ENCODE data around the gene THBS2.
"Not testable (repeated sequence)": the region's sequence is repeated elsewhere in the genome, so short reads cannot be mapped to it uniquely, and the experiment has no call there.

THBS2 gene

GRCh38 chr6:169277619-169278018, 24.0 kb upstream of the THBS2 start:
- TF ChIP-seq PKNOX1 (IDR thresholded peaks at IDR 0.05) (no peak), FOXM1 (IDR thresholded peaks at IDR 0.05; ENCODE audit: borderline replicate concordance) (no peak), SP1 (IDR thresholded peaks at IDR 0.05) (no peak), SUZ12 (IDR thresholded peaks at IDR 0.05) (no peak), ARNT (IDR thresholded peaks at IDR 0.05) (no peak), BHLHE40 (IDR thresholded peaks at IDR 0.05; ENCODE audit: borderline replicate concordance) (no peak), FOXK2 (IDR thresholded peaks at IDR 0.05) (no peak), LEF1 (IDR thresholded peaks at IDR 0.05; ENCODE audit: borderline replicate concordance) (no peak), HDGF (IDR thresholded peaks at IDR 0.05; ENCODE audit: borderline replicate concordance) (no peak), NFRKB (IDR thresholded peaks at IDR 0.05) (no peak), L3MBTL2 (conservative IDR thresholded peaks at IDR 0.05) (no peak), ZNF384 (IDR thresholded peaks at IDR 0.05) (no peak), TARDBP (IDR thresholded peaks at IDR 0.05) (no peak), ELF4 (IDR thresholded peaks at IDR 0.05) (no peak)
- CTCF ChIA-PET = no interaction called here
- POLR2A ChIA-PET = no interaction called here
- DNase-seq (ENCODE audit: extremely low spot score) = no peak

DNA sequence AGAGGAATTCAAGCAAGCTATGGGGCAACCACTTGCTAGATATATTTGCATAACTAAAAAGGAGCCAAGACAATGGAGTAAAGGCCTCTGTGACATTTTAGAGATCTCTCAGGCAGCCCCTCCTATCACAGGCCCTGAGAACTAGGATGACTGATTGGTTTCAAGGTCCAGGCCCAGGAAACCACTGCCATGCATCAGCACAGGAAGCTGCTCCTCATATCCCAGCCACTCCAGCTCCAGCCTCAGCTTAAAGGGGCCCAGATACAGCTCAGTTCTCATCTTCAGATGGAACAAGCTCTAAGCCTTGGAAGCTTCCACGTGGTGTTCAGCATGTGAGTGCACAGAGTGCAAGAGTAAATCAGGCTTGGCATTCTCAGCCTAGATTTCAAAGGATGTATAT, 21.1 kb upstream of the THBS2 start:
- POLR2A ChIA-PET = no interaction called here
- no peak for TF ChIP-seq BHLHE40 (IDR thresholded peaks at IDR 0.05; ENCODE audit: borderline replicate concordance)
- TF ChIP-seq ELF4 (IDR thresholded peaks at IDR 0.05) = no peak
- TF ChIP-seq PKNOX1 (IDR thresholded peaks at IDR 0.05) = no peak
- no peak for TF ChIP-seq FOXA1 (IDR thresholded peaks at IDR 0.05)
- no peak for TF ChIP-seq HDGF (IDR thresholded peaks at IDR 0.05; ENCODE audit: borderline replicate concordance)
- TF ChIP-seq FOXK2 (IDR thresholded peaks at IDR 0.05) = no peak
- TF ChIP-seq ARNT (IDR thresholded peaks at IDR 0.05) = no peak
- TF ChIP-seq ZNF384 (IDR thresholded peaks at IDR 0.05) = no peak
- no peak for TF ChIP-seq CTBP1 (IDR thresholded peaks at IDR 0.05; ENCODE audit: borderline replicate concordance)
- no peak for TF ChIP-seq TARDBP (IDR thresholded peaks at IDR 0.05)
- no peak for TF ChIP-seq L3MBTL2 (conservative IDR thresholded peaks at IDR 0.05)
- no peak for TF ChIP-seq FOXM1 (IDR thresholded peaks at IDR 0.05; ENCODE audit: borderline replicate concordance)
- TF ChIP-seq SP1 (IDR thresholded peaks at IDR 0.05) = no peak
- no peak for TF ChIP-seq NFRKB (IDR thresholded peaks at IDR 0.05)
- TF ChIP-seq SUZ12 (IDR thresholded peaks at IDR 0.05) = no peak
- TF ChIP-seq LEF1 (IDR thresholded peaks at IDR 0.05; ENCODE audit: borderline replicate concordance) = no peak
- DNase-seq (ENCODE audit: extremely low spot score) = no peak
- CTCF ChIA-PET = no interaction called here

DNA sequence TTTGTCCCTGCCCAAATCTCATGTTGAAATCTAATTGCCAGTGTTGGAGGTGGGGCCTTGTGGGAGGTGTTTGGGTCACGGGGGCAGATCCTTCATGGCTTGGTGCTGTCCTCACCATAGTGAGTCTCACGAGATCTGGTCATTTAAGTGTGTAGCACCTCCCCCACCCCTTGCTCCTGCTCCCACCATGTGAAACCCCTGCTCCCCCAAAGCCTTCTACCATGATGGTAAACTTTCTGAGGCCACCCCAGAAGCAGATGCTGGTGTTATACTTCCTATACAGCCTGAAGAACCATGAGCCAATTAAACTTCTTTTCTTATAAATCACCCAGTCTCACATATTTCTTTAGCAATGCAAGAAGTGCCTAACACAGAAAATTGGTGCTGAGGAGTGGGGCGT, 19.9 kb upstream of the THBS2 start:
- POLR2A ChIA-PET = no interaction called here
- no peak for DNase-seq (ENCODE audit: extremely low spot score)
- CTCF ChIA-PET = no interaction called here
- TF ChIP-seq ELF4 (IDR thresholded peaks at IDR 0.05) (no peak), FOXK2 (IDR thresholded peaks at IDR 0.05) (no peak), SP1 (IDR thresholded peaks at IDR 0.05) (no peak), PKNOX1 (IDR thresholded peaks at IDR 0.05) (no peak), TARDBP (IDR thresholded peaks at IDR 0.05) (no peak), FOXA1 (IDR thresholded peaks at IDR 0.05) (no peak), NFRKB (IDR thresholded peaks at IDR 0.05) (no peak), ARNT (IDR thresholded peaks at IDR 0.05) (no peak), ZNF384 (IDR thresholded peaks at IDR 0.05) (no peak), HDGF (IDR thresholded peaks at IDR 0.05; ENCODE audit: borderline replicate concordance) (no peak), SUZ12 (IDR thresholded peaks at IDR 0.05) (no peak), L3MBTL2 (conservative IDR thresholded peaks at IDR 0.05) (no peak), CTBP1 (IDR thresholded peaks at IDR 0.05; ENCODE audit: borderline replicate concordance) (no peak)

DNA sequence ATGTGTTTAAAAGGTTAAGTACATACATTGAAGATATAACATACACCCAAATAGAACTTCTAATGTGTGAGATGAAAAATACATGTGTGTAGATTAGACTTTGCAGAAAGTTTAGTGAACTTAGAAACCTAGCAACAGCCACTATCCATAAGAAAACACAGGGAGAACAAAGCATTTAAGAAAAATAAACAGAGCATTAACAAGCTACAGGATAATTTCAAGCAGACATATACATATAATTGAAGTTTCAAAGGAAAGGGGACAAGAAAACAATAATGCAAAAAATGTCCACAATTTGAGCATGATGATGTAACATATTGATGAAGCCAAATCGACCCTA, 18.2 kb upstream of the THBS2 start:
- DNase-seq (ENCODE audit: extremely low spot score) = no peak
- TF ChIP-seq PKNOX1 (IDR thresholded peaks at IDR 0.05) (no peak), CTBP1 (IDR thresholded peaks at IDR 0.05; ENCODE audit: borderline replicate concordance) (no peak), FOXA1 (IDR thresholded peaks at IDR 0.05) (no peak), NFRKB (IDR thresholded peaks at IDR 0.05) (no peak), TARDBP (IDR thresholded peaks at IDR 0.05) (no peak), ARNT (IDR thresholded peaks at IDR 0.05) (no peak), ELF4 (IDR thresholded peaks at IDR 0.05) (no peak)
- CTCF ChIA-PET = no interaction called here
- POLR2A ChIA-PET = no interaction called here

DNA sequence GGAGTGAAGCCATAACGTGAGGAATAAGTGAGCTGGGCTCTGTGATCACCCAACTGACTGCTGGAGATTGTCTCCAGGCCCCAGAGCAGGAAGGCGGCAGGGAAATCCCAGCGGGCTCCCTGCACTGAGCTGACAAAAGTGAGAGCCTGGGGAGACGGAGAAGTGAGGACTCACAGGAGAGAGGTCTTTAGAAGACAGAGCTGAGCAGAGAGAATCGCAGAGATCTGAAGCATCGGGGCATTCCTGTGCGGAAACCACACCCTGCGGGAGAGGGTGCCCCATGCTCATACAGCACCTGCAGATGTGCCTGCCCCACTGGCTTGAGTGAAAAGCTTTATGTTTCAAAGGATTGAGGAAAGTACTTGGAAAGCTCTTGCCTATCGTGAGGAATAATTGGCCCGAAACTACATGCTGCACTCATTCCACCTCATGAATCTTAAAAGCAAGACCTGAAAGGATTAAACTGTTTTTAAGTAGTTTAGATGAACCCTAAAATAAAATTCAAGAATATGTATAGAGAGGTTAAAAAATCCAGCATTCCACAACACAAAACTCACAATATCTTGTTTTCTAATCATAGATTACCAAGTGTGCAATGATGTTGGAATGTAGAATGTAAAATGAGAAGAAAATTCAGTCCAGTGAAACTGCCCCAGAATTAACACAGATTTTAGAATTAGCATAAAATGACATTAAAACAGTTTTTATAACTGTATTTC, 17.7 kb upstream of the THBS2 start:
- CTCF ChIA-PET = no interaction called here
- POLR2A ChIA-PET = no interaction called here

DNA sequence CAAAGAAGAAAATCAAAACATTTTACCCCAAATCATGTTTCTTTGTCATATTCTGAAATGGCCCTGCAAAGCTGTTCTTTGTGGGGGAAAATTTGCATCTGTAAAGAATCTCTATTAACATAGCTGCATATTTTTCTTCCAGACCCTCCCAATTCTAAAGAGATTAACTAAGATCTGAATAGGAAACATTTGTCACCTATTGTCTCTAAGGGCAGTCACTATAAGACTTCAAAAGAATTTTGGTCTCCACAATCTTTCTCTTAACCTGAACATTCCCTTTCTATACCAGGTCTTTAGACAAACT, 16.4 kb upstream of the THBS2 start:
- POLR2A ChIA-PET; DNase-seq (ENCODE audit: extremely low spot score); CTCF ChIA-PET: not testable (repeated sequence)

More for the DNA sequence above, 17.7 kb upstream of the THBS2 start:
- DNase-seq (ENCODE audit: extremely low spot score) = no peak
- TF ChIP-seq FOXA1 (IDR thresholded peaks at IDR 0.05) = no peak
- no peak for TF ChIP-seq L3MBTL2 (conservative IDR thresholded peaks at IDR 0.05)
- TF ChIP-seq ZNF384 (IDR thresholded peaks at IDR 0.05) = no peak
- no peak for TF ChIP-seq LEF1 (IDR thresholded peaks at IDR 0.05; ENCODE audit: borderline replicate concordance)
- TF ChIP-seq SUZ12 (IDR thresholded peaks at IDR 0.05) = no peak
- TF ChIP-seq BHLHE40 (IDR thresholded peaks at IDR 0.05; ENCODE audit: borderline replicate concordance) = no peak
- no peak for TF ChIP-seq TARDBP (IDR thresholded peaks at IDR 0.05)
- no peak for TF ChIP-seq ARNT (IDR thresholded peaks at IDR 0.05)
- no peak for TF ChIP-seq FOXM1 (IDR thresholded peaks at IDR 0.05; ENCODE audit: borderline replicate concordance)
- TF ChIP-seq FOXK2 (IDR thresholded peaks at IDR 0.05) = no peak
- no peak for TF ChIP-seq PKNOX1 (IDR thresholded peaks at IDR 0.05)
- TF ChIP-seq HDGF (IDR thresholded peaks at IDR 0.05; ENCODE audit: borderline replicate concordance) = no peak
- TF ChIP-seq CTBP1 (IDR thresholded peaks at IDR 0.05; ENCODE audit: borderline replicate concordance) = no peak
- TF ChIP-seq SP1 (IDR thresholded peaks at IDR 0.05) = no peak
- no peak for TF ChIP-seq NFRKB (IDR thresholded peaks at IDR 0.05)
- TF ChIP-seq ELF4 (IDR thresholded peaks at IDR 0.05) = no peak

Data from HEK293T (cell line).